Lower lobe of right lung (tissue), 2 donors: ENCODE results near the gene PRM3. TPM values are rescaled to one million over a fixed set of nuclear protein-coding genes. Genes with fewer than 3 reads are reported as not detected.

Experiments
- ATAC-seq, 2 donors: fragments of 200-7000 bp; cut with Tn5 transposase; one replicate each; pipeline ENCODE4 v1.9.1; 2020 to 2022; ENCODE audit warnings: mild to moderate bottlenecking in 2 of 2, moderate library complexity in 2 of 2
- DNase-seq: peaks from one replicate; pipeline ENCODE4 v3.0.0-alpha.2; 2020
- H3K27ac ChIP-seq: fragments of 200-600 bp; one replicate; pipeline ENCODE4 v1.8.0; 2022
- H3K27me3 ChIP-seq: fragments of 200-600 bp; one replicate; pipeline ENCODE4 v1.8.0; 2022; ENCODE audit warnings: low read depth
- H3K36me3 ChIP-seq: fragments of 200-600 bp; one replicate; pipeline ENCODE4 v1.8.0; 2022; ENCODE audit warnings: mild to moderate bottlenecking
- H3K4me1 ChIP-seq: fragments of 200-600 bp; one replicate; pipeline ENCODE4 v1.8.0; 2022
- H3K4me3 ChIP-seq: fragments of 200-600 bp; one replicate; pipeline ENCODE4 v1.8.0; 2022; ENCODE audit warnings: mild to moderate bottlenecking
- H3K9me3 ChIP-seq: fragments of 200-600 bp; one replicate; pipeline ENCODE4 v1.8.0; 2022
- CTCF ChIP-seq: fragments of 200-600 bp; IDR thresholded peaks from one replicate; pipeline ENCODE4 v1.8.0; 2022; ENCODE audit warnings: antibody characterized with exemption, mild to moderate bottlenecking
- intact Hi-C: fragments of 100-400 bp; cut with DNase I; formaldehyde crosslinking; loops from one replicate; pipeline ENCODE4 v1.11.0; 2022
- microRNA-seq: library from miRNA; unstranded; fragments of <30 nt; microRNA quantifications from one replicate; pipeline ENCODE4 v1.2.0, GENCODE V29; 2020; ENCODE audit warnings: borderline number of aligned reads
- total RNA-seq: library from RNA; stranded (reverse); fragmentation: NEBNext Ultra II Directional; extraction: Animal tissue kit (Norgen Biotek cat#: 25700); gene quantifications from one replicate; pipeline ENCODE4 v1.2.1, GENCODE V29; 2021
- donor health status: DM: no; HTN: yes; CAD: no; lungs with severe emphysema.

PRM3 gene
- total RNA-seq, 1 donor from 2014 or later = not detected

GRCh38 chr16:11229432-11229831 is 44.0 kb downstream of the PRM3 start:
- intact Hi-C loops = no loop called here
- Histone ChIP-seq H3K4me3 (no peak overlapping the region), H3K4me1 (peaks cover 31% of the 10 kb centered on the region), H3K9me3 (no peaks in the 10 kb centered on the region), H3K27ac (no peak overlapping the region), H3K27me3 (no peaks in the 10 kb centered on the region), H3K36me3 (no peaks in the 10 kb centered on the region)
- DNase-seq (no peak), ATAC-seq (no peak)
- no peak for TF ChIP-seq CTCF

- intact Hi-C loops = no loop called here
- Histone ChIP-seq H3K36me3 (no peaks in the 10 kb centered on the region), H3K4me3 (peak overlapping the region; percentile 14), H3K27me3 (no peaks in the 10 kb centered on the region), H3K4me1 (peaks cover 30% of the 10 kb centered on the region), H3K9me3 (no peaks in the 10 kb centered on the region), H3K27ac (peak overlapping the region; percentile 81)
- TF ChIP-seq CTCF = no peak
- DNase-seq (no peak), ATAC-seq (no peak)
These were observed 47.5 kb downstream of the PRM3 start for GRCh38 chr16:11225677-11226549.

GRCh38 chr16:11224894-11225676 is 48.3 kb downstream of the PRM3 start:
- Histone ChIP-seq H3K9me3 (no peaks in the 10 kb centered on the region), H3K4me3 (peak overlapping the region; percentile 14), H3K27me3 (no peaks in the 10 kb centered on the region), H3K4me1 (peaks cover 30% of the 10 kb centered on the region), H3K27ac (peak overlapping the region; percentile 81), H3K36me3 (no peaks in the 10 kb centered on the region)
- TF ChIP-seq CTCF = no peak
- DNase-seq = peak; percentile 63
- intact Hi-C loops = no loop called here
- peak; percentile 65 to 72 for ATAC-seq

- Histone ChIP-seq H3K4me3 (no peak overlapping the region), H3K36me3 (no peaks in the 10 kb centered on the region), H3K4me1 (peaks cover 30% of the 10 kb centered on the region), H3K27me3 (no peaks in the 10 kb centered on the region), H3K9me3 (no peaks in the 10 kb centered on the region), H3K27ac (peak overlapping the region; percentile 81)
- no peak for TF ChIP-seq CTCF
- ATAC-seq = peak; percentile 91 to 96
- intact Hi-C loops = no loop called here
- DNase-seq = peak; percentile 91
These were observed 49.1 kb downstream of the PRM3 start for GRCh38 chr16:11224096-11224893.

Small RNA genes within 50 kb of the gene (microRNA-seq; reads per million reads assigned to microRNA genes)
- gene MIR548H2 = not detected

Other genes starting within 250 kb of the PRM3 start
- 17.8 TPM for gene SOCS1, start 17.4 kb downstream of the PRM3 start, total RNA-seq
- gene TNP2, start 4.3 kb downstream of the PRM3 start, total RNA-seq = not detected
- not detected for gene PRM2, start 2.9 kb upstream of the PRM3 start, total RNA-seq
- not detected for gene PRM1, start 7.7 kb upstream of the PRM3 start, total RNA-seq
- 1.7 TPM for gene RMI2, start 71.8 kb upstream of the PRM3 start, total RNA-seq